Suprapubic skin (tissue), 4 donors: Measurements from ENCODE around the gene PPP2R2D. TPM values are rescaled to one million over a fixed set of nuclear protein-coding genes. Genes with fewer than 3 reads are reported as not detected.

Source experiments
- DNase-seq, 2 donors: peaks; one replicate each; pipeline ENCODE4 v3.0.0-alpha.2; 2019; ENCODE audit warnings: low spot score in 2 of 2
- H3K27ac ChIP-seq: fragments of 200-600 bp; sonication (generic); one replicate; pipeline ENCODE4 v1.5.1; 2019
- H3K27me3 ChIP-seq: fragments of 200-600 bp; sonication (generic); one replicate; pipeline ENCODE4 v1.5.1; 2019
- H3K36me3 ChIP-seq: fragments of 200-600 bp; sonication (generic); one replicate; pipeline ENCODE4 v1.5.1; 2019
- H3K4me1 ChIP-seq: fragments of 200-600 bp; sonication (generic); one replicate; pipeline ENCODE4 v1.5.1; 2019
- H3K4me3 ChIP-seq: fragments of 200-600 bp; sonication (generic); one replicate; pipeline ENCODE4 v1.5.1; 2019; ENCODE audit warnings: mild to moderate bottlenecking
- H3K9me3 ChIP-seq: fragments of 200-600 bp; sonication (generic); one replicate; pipeline ENCODE4 v1.5.1; 2019
- EP300 ChIP-seq: sonication (generic); formaldehyde crosslinking; IDR thresholded peaks from one replicate; pipeline ENCODE4 v1.6.1; 2017; ENCODE audit warnings: antibody characterized with exemption
- POLR2A ChIP-seq, 2 donors: fragments of 450-650 bp; IDR thresholded peaks; one replicate each; pipeline ENCODE4 v1.6.1; 2017; ENCODE audit warnings: antibody characterized with exemption in 2 of 2, mild to moderate bottlenecking in 2 of 2, moderate library complexity in 2 of 2
- POLR2AphosphoS5 ChIP-seq, 3 donors: sonication (generic); formaldehyde crosslinking; IDR thresholded peaks; one replicate each; pipeline ENCODE4 v1.6.1; 2017; ENCODE audit warnings: antibody characterized with exemption in 3 of 3
- WGBS: methylation state at CpG from one replicate; pipeline ENCODE4 v1.1.5; 2018; 5-methylcytosine and 5-hydroxymethylcytosine counted together
- total RNA-seq, 4 donors: library from RNA; depleted of rRNA; stranded (reverse); fragments of >200 nt; gene quantifications; one replicate each; pipeline ENCODE4 v1.1.0, GENCODE V29; 2016
- TF ChIP-seq, protein P1 (sequence below), 2 donors: fragments of 200-600 bp in 1 of 2; fragments of 450-650 bp in 1 of 2; sonication (generic) in 1 of 2; IDR thresholded peaks; one replicate each; pipeline ENCODE4 v1.5.1; 2016 to 2019; ENCODE audit warnings: antibody characterized with exemption in 2 of 2, mild to moderate bottlenecking in 1 of 2, moderate library complexity in 1 of 2

PPP2R2D gene
- total RNA-seq, 4 donors from 2014 or later, result 22.6 to 67.2 (median 30.1) TPM

DNA sequence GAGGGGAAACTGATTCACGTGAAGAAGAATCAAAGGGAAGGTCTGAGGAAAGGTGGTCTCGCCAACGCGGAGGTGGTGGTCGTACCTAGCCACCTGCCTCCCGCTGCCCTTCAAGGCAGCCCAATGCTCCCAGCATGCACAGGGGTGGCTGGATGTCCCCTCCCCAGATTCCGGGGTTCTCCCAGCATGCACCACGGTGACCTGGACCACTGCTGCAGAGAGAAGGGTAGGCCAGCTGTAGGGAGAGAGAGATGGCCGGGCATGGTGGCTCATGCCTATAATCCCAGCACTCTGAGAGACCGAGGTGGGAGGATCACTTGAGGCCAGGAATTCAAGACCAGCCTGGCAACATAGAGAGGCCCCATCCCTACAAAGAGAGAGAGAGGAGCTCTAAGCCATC, 32.4 kb upstream of the PPP2R2D start:
- H3K27me3 ChIP-seq, result peaks cover 31% of the 10 kb centered on the region
- H3K36me3 ChIP-seq, result no peaks in the 10 kb centered on the region
- H3K4me3 ChIP-seq, result no peak overlapping the region
- H3K4me1 ChIP-seq, result peaks cover 2% of the 10 kb centered on the region
- no peak overlapping the region for H3K27ac ChIP-seq
- no peak for TF ChIP-seq EP300
- TF ChIP-seq POLR2A (IDR thresholded peaks at IDR 0.05), result no peak
- TF ChIP-seq, protein P1, sequence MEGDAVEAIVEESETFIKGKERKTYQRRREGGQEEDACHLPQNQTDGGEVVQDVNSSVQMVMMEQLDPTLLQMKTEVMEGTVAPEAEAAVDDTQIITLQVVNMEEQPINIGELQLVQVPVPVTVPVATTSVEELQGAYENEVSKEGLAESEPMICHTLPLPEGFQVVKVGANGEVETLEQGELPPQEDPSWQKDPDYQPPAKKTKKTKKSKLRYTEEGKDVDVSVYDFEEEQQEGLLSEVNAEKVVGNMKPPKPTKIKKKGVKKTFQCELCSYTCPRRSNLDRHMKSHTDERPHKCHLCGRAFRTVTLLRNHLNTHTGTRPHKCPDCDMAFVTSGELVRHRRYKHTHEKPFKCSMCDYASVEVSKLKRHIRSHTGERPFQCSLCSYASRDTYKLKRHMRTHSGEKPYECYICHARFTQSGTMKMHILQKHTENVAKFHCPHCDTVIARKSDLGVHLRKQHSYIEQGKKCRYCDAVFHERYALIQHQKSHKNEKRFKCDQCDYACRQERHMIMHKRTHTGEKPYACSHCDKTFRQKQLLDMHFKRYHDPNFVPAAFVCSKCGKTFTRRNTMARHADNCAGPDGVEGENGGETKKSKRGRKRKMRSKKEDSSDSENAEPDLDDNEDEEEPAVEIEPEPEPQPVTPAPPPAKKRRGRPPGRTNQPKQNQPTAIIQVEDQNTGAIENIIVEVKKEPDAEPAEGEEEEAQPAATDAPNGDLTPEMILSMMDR (IDR thresholded peaks at IDR 0.05), result no peak
- no peak for TF ChIP-seq POLR2AphosphoS5 (IDR thresholded peaks at IDR 0.05)
- no peaks in the 10 kb centered on the region for H3K9me3 ChIP-seq
- WGBS, result 91% methylated on average over 10 of the region's 10 CpGs
- no peak for DNase-seq

DNA sequence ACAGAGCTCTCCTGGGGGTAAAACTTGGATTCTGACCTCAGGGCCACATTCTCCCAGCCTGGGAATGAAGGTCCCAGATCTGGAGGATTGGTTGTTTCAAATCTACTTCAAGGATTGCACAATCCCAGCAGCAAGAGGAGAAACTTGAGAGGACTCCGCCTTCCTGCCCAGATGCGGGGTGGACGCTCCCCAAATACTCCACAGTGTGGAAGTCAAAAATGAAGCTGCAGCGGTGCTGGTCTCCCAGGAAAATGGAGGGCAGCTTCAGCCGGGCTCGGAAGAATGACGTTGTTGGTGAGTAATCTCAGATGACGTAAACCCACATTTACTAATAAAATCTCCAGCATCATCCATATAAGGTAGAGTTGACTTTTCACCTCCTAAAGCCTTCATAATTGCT, 31.5 kb upstream of the PPP2R2D start:
- Histone ChIP-seq H3K4me1 (peaks cover 2% of the 10 kb centered on the region), H3K27me3 (peaks cover 40% of the 10 kb centered on the region), H3K36me3 (no peaks in the 10 kb centered on the region), H3K9me3 (no peaks in the 10 kb centered on the region), H3K27ac (no peak overlapping the region), H3K4me3 (no peak overlapping the region)
- 93% methylated on average over 8 of the region's 8 CpGs for WGBS
- no peak for DNase-seq
- TF ChIP-seq, protein P1 (IDR thresholded peaks at IDR 0.05), result no peak
- TF ChIP-seq POLR2AphosphoS5 (IDR thresholded peaks at IDR 0.05) (no peak), POLR2A (IDR thresholded peaks at IDR 0.05) (no peak), EP300 (no peak)

DNA sequence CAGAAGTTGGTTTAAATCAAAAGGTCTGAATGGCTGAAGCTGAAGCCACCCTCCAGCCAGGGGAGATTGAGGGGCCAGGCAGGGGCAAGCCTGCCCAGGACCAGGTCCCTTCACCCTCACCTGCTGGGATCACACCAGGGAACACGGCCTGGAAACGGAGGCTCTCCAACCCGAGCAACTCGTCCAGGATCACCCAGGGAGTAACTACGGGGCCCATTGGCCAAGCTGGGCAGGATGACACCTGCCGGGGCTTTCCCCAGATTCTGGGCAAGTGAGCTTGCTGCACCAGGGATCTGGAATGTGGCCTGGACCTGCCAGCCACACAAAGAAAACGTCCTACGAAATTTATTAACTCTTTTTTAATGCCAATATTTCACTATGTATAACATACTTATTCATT, 30.4 kb upstream of the PPP2R2D start:
- no peak for DNase-seq
- H3K9me3 ChIP-seq, result no peaks in the 10 kb centered on the region
- H3K4me3 ChIP-seq, result no peak overlapping the region
- H3K27ac ChIP-seq, result no peak overlapping the region
- H3K36me3 ChIP-seq, result no peaks in the 10 kb centered on the region
- 58% methylated on average over 8 of the region's 8 CpGs for WGBS
- TF ChIP-seq EP300 (no peak), POLR2AphosphoS5 (IDR thresholded peaks at IDR 0.05) (no peak), POLR2A (IDR thresholded peaks at IDR 0.05) (no peak)
- TF ChIP-seq, protein P1 (IDR thresholded peaks at IDR 0.05), result no peak
- H3K27me3 ChIP-seq, result peaks cover 46% of the 10 kb centered on the region
- peaks cover 5% of the 10 kb centered on the region for H3K4me1 ChIP-seq

DNA sequence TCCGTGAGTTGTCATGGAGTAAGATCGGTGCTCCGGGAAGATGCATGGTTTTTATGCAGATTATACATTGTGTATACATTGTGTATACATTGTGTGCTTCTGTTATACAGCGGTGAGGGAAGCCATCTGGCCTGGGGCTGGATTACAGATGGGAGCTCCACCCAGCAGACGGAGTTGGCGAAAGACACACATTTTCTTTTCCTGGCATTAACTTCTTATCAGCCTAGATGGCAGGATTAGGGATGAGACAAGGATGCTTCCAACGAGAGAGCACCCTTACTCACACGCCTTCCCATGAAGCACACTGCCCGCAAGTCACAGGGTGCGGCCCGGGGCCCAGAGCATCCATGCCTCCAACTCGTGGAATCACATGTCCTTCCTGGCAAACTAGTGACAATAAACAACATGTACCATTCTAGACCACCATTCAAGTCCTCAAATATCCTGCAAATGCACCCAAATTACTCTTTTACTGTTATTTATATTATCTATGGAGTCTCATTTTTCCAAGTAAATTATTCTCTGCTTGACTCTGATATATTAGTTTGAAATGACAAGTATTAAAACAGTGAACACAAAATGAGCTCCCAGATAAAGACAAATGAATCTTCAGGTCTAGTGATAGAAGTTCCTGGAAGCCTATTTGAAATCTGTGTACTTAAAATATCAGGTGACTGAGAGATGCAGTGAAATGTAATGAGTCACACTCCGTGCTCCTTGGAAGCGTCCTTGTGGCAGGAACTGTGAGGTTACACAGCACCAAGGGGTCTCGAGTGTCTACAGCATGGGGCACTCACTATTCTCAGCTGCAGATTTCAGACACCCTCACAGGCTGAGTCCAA, 29.8 kb upstream of the PPP2R2D start:
- Histone ChIP-seq H3K36me3 (no peaks in the 10 kb centered on the region), H3K27ac (no peak overlapping the region), H3K27me3 (peaks cover 47% of the 10 kb centered on the region), H3K4me3 (no peak overlapping the region), H3K4me1 (peaks cover 5% of the 10 kb centered on the region), H3K9me3 (no peaks in the 10 kb centered on the region)
- TF ChIP-seq POLR2AphosphoS5 (IDR thresholded peaks at IDR 0.05), result no peak
- no peak for TF ChIP-seq POLR2A (IDR thresholded peaks at IDR 0.05)
- TF ChIP-seq, protein P1 (IDR thresholded peaks at IDR 0.05), result no peak
- TF ChIP-seq EP300, result no peak
- DNase-seq, result no peak
- 42% methylated on average over 15 of the region's 15 CpGs for WGBS

DNA sequence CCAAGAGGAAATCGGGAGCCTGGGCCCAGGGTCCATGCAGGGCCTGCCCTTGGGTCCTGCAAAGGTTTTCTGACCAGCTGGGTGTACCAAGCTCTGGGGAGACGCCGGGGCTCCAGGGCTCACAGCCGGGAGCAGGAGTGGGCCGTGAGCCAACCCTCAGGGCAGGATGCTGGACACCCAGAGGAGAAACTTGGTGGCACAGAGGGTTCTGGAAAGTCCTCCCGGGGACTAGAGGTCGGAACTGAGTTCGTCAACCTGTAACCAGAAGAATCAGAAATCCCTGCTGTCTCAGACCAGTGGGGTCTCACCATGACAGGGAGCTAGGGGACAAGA, 29.2 kb upstream of the PPP2R2D start:
- Histone ChIP-seq H3K36me3 (no peaks in the 10 kb centered on the region), H3K4me3 (no peak overlapping the region), H3K9me3 (no peaks in the 10 kb centered on the region), H3K27me3 (peaks cover 50% of the 10 kb centered on the region), H3K4me1 (peaks cover 5% of the 10 kb centered on the region), H3K27ac (no peak overlapping the region)
- DNase-seq, result no peak
- WGBS, result 91% methylated on average over 8 of the region's 8 CpGs
- TF ChIP-seq, protein P1 (IDR thresholded peaks at IDR 0.05), result no peak
- TF ChIP-seq EP300 (no peak), POLR2A (IDR thresholded peaks at IDR 0.05) (no peak), POLR2AphosphoS5 (IDR thresholded peaks at IDR 0.05) (no peak)
